OCI-LY7 (cell line): ENCODE results near the gene PCNX3. TPM values are rescaled to one million over a fixed set of nuclear protein-coding genes. Genes with fewer than 3 reads are reported as not detected.

Experiments
- BruUV-seq: library from RNA; stranded (reverse); fragments of 400-500 nt; replicated peaks from 2 replicates; lab custom pipeline; 2021; lab: Mats Ljungman, UMichigan
- CTCF ChIA-PET: fragments of 300-600 bp; sonication (Branson Sonifier 250); formaldehyde crosslinking; loops from one replicate; lab custom pipeline; 2022; ENCODE audit warnings: antibody characterized with exemption; ENCODE audit not compliant: unreplicated experiment; lab: Charles Lee
- POLR2A ChIA-PET: fragments of 300-600 bp; sonication (Branson Sonifier 250); formaldehyde crosslinking; loops from one replicate; lab custom pipeline; 2022; ENCODE audit warnings: antibody characterized with exemption; lab: Charles Lee
- DNase-seq: peaks from one replicate; pipeline ENCODE4 v3.0.0-alpha.2; 2015; ENCODE audit warnings: low spot score
- H2AFZ ChIP-seq: fragments of 200-600 bp; sonication (generic), shearing (Covaris generic); 2 replicates; pipeline ENCODE4 v1.6.1; 2014; ENCODE audit warnings: mild to moderate bottlenecking, antibody characterized with exemption, low read length, moderate library complexity
- H3K27ac ChIP-seq: fragments of 200-600 bp; sonication (generic); 2 replicates; pipeline ENCODE4 v1.5.1; 2014; ENCODE audit warnings: mixed run types, low read depth, mild to moderate bottlenecking, moderate library complexity, low read length, inconsistent platforms; ENCODE audit not compliant: poor library complexity, severe bottlenecking
- H3K36me3 ChIP-seq: fragments of 200-600 bp; sonication (generic); 2 replicates; pipeline ENCODE4 v1.6.1; 2014; ENCODE audit warnings: mild to moderate bottlenecking, antibody characterized with exemption, low read length, moderate library complexity, mixed read lengths; ENCODE audit not compliant: insufficient read depth
- H3K4me1 ChIP-seq: fragments of 200-600 bp; sonication (generic); 2 replicates; pipeline ENCODE4 v1.5.1; 2014; ENCODE audit warnings: mild to moderate bottlenecking, low read length; ENCODE audit not compliant: insufficient read depth, poor library complexity, severe bottlenecking
- H3K4me2 ChIP-seq: fragments of 200-600 bp; sonication (generic); 2 replicates; pipeline ENCODE4 v1.6.1; 2014; ENCODE audit warnings: mild to moderate bottlenecking, low read length
- H3K4me3 ChIP-seq: fragments of 200-600 bp; sonication (generic); 2 replicates; pipeline ENCODE4 v1.5.1; 2014; ENCODE audit warnings: mild to moderate bottlenecking, low read depth, low read length; ENCODE audit not compliant: poor library complexity, severe bottlenecking
- H3K79me2 ChIP-seq: fragments of 200-600 bp; sonication (generic); 2 replicates; pipeline ENCODE4 v1.6.1; 2016; ENCODE audit warnings: low read depth, mild to moderate bottlenecking, low read length, moderate library complexity, mixed read lengths; ENCODE audit not compliant: insufficient read depth
- H3K9me2 ChIP-seq: fragments of 200-600 bp; sonication (generic); 2 replicates; pipeline ENCODE4 v1.6.1; 2016; ENCODE audit warnings: mild to moderate bottlenecking, low read length, mixed read lengths; ENCODE audit not compliant: insufficient read depth
- H3K9me3 ChIP-seq: fragments of 200-600 bp; sonication (generic); 2 replicates; pipeline ENCODE4 v1.6.1; 2014; ENCODE audit warnings: mild to moderate bottlenecking, mixed run types, low read length, mixed read lengths
- H4K20me1 ChIP-seq: fragments of 200-600 bp; sonication (generic); 2 replicates; pipeline ENCODE4 v1.6.1; 2014; ENCODE audit warnings: mild to moderate bottlenecking, antibody characterized with exemption, low read length, moderate library complexity, mixed read lengths; ENCODE audit not compliant: insufficient read depth
- EZH2phosphoT487 ChIP-seq: fragments of 200-600 bp; sonication (generic); IDR thresholded peaks from 2 replicates; pipeline ENCODE4 v1.6.1; 2018; ENCODE audit warnings: low read depth, borderline replicate concordance, mild to moderate bottlenecking, mixed run types, antibody characterized with exemption, low read length, moderate library complexity, mixed read lengths
- intact Hi-C: fragments of 100-400 bp; cut with micrococcal nuclease; formaldehyde crosslinking; loops from one replicate; pipeline ENCODE4 v1.10.0; 2022; ENCODE audit not compliant: unreplicated experiment
- total RNA-seq, 2 experiments: library from RNA; depleted of rRNA in 1 of 2; stranded (reverse); fragments of >200 nt in 1 of 2; shearing (Covaris generic) in 1 of 2; gene quantifications; 2 replicates each; pipeline ENCODE4 v1.2.3, GENCODE V29; 2014 to 2022
- TF ChIP-seq, protein P1 (sequence below): fragments of 200-600 bp; sonication (generic); conservative IDR thresholded peaks from 2 replicates; pipeline ENCODE4 v1.5.1; 2014; ENCODE audit warnings: mild to moderate bottlenecking, antibody characterized with exemption, low read length, moderate library complexity, mixed read lengths

The PCNX3 gene
- total RNA-seq, 2 experiments from 2014 or later = 36.2 to 66.7 TPM

DNA sequence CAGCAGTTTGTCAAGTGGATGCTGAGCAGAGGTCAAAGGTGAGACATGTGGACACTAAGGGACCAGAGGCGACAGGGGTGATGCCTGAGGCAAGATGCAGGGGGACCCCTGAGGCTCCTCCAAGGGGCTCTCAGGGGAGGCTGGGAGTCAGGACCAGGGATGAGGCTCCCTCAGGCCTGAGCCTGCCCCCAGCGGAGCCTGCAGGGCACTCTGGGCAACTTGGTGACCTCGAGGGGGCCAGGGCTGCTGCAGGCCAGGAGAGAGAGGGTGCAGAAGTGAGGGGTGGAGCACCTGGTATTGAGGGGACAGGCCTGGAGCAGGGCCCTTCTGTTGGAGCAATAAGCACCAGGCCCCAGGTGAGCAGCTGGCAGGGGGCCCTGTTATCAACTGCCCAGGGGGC lies 33.6 kb upstream of the PCNX3 start:
- Histone ChIP-seq H3K27ac (no peak overlapping the region), H2AFZ (no peak overlapping the region), H3K9me3 (no peaks in the 10 kb centered on the region), H3K36me3 (peaks cover 35% of the 10 kb centered on the region), H3K4me3 (no peak overlapping the region), H3K4me1 (peaks cover 18% of the 10 kb centered on the region), H3K79me2 (peaks cover under 1% of the 10 kb centered on the region; the same call in 1 of the 2 replicates), H3K4me2 (no peak overlapping the region), H3K9me2 (no peaks in the 10 kb centered on the region), H4K20me1 (no peaks in the 10 kb centered on the region)
- CTCF ChIA-PET = no interaction called here
- DNase-seq = no peak
- POLR2A ChIA-PET = no interaction called here
- TF ChIP-seq EZH2phosphoT487 = no peak
- TF ChIP-seq, protein P1, sequence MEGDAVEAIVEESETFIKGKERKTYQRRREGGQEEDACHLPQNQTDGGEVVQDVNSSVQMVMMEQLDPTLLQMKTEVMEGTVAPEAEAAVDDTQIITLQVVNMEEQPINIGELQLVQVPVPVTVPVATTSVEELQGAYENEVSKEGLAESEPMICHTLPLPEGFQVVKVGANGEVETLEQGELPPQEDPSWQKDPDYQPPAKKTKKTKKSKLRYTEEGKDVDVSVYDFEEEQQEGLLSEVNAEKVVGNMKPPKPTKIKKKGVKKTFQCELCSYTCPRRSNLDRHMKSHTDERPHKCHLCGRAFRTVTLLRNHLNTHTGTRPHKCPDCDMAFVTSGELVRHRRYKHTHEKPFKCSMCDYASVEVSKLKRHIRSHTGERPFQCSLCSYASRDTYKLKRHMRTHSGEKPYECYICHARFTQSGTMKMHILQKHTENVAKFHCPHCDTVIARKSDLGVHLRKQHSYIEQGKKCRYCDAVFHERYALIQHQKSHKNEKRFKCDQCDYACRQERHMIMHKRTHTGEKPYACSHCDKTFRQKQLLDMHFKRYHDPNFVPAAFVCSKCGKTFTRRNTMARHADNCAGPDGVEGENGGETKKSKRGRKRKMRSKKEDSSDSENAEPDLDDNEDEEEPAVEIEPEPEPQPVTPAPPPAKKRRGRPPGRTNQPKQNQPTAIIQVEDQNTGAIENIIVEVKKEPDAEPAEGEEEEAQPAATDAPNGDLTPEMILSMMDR = no peak
- intact Hi-C loops = no loop called here
- no TSS peak for BruUV-seq

DNA sequence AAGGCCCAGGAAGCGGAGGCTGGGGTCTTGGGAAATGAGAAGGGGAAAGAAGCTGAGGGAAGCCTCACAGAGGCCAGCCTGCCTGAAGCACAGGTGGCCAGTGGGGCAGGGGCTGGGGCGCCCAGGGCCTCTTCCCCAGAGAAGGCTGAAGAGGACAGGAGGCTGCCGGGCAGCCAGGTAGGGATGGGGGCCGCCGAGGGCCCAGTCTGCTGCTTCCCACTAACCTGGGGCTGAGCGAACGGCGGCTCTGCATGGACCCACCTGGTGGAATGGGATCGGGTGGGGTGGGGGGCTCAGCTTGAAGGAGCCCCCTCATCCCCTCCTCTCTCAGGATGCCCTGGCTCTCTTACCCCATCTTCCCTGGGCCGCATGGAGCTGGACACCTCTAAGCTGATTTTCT lies 32.0 kb upstream of the PCNX3 start:
- DNase-seq = no peak
- H4K20me1 ChIP-seq = no peaks in the 10 kb centered on the region
- H3K4me1 ChIP-seq = peaks cover 22% of the 10 kb centered on the region
- no peak overlapping the region for H3K4me3 ChIP-seq
- H3K4me2 ChIP-seq = no peak overlapping the region
- H3K9me3 ChIP-seq = no peaks in the 10 kb centered on the region
- intact Hi-C loops = no loop called here
- no peak overlapping the region for H3K27ac ChIP-seq
- no peaks in the 10 kb centered on the region for H3K79me2 ChIP-seq
- ChIA-PET POLR2A (interaction anchor here (0.8 kb wide), 1 partner anchor 13 kb away, joined by 3 read pairs; the partner anchor contains the start of gene ZNRD2), CTCF (no interaction called here)
- BruUV-seq = no TSS peak
- TF ChIP-seq, protein P1 = no peak
- TF ChIP-seq EZH2phosphoT487 = no peak
- no peaks in the 10 kb centered on the region for H3K9me2 ChIP-seq
- peaks cover 35% of the 10 kb centered on the region for H3K36me3 ChIP-seq
- no peak overlapping the region for H2AFZ ChIP-seq

- Histone ChIP-seq H3K4me3 (no peak overlapping the region), H3K79me2 (no peaks in the 10 kb centered on the region), H3K36me3 (peaks cover 35% of the 10 kb centered on the region), H3K27ac (no peak overlapping the region), H4K20me1 (no peaks in the 10 kb centered on the region), H3K9me2 (no peaks in the 10 kb centered on the region), H2AFZ (no peak overlapping the region), H3K4me2 (no peak overlapping the region), H3K9me3 (no peaks in the 10 kb centered on the region), H3K4me1 (peaks cover 27% of the 10 kb centered on the region)
- no peak for DNase-seq
- POLR2A ChIA-PET = interaction anchor here (0.8 kb wide), 1 partner anchor 14 kb away, joined by 3 read pairs; the partner anchor contains the start of gene ZNRD2
- intact Hi-C loops = no loop called here
- TF ChIP-seq, protein P1 = no peak
- TF ChIP-seq EZH2phosphoT487 = no peak
- BruUV-seq = no TSS peak
- CTCF ChIA-PET = no interaction called here
Observed at GRCh38 chr11:65584106-65584505, 31.5 kb upstream of the PCNX3 start.
